ENCODE data around the gene ACO1. TPM values are rescaled to one million over a fixed set of nuclear protein-coding genes. Genes with fewer than 3 reads are reported as not detected.

ACO1 gene
- total and polyA plus RNA-seq, 5 experiments from 2014 or later: 8.3 to 14.5 (median 11.0) TPM

- H3K27me3 Mint-ChIP-seq: peaks cover 6 to 22% (median 16%) of the 10 kb centered on the region in 5 donors
- DNase-seq (no peak), ATAC-seq (no peak)
- no peaks in the 10 kb centered on the region for H3K9me3 Mint-ChIP-seq
- no peak overlapping the region for H3K27ac Mint-ChIP-seq
- H3K4me3 Mint-ChIP-seq: no peak overlapping the region
- no peaks in the 10 kb centered on the region for H3K36me3 Mint-ChIP-seq
- POLR2A ChIA-PET: no interaction called here
- no peaks in the 10 kb centered on the region for H3K4me1 Mint-ChIP-seq
Measured at GRCh38 chr9:32359452-32359851, 25.0 kb upstream of the ACO1 start.

GRCh38 chr9:32360983-32361673, 23.3 kb upstream of the ACO1 start:
- no peaks in the 10 kb centered on the region for H3K36me3 Mint-ChIP-seq
- ATAC-seq: peak in 1 of 2 donors; percentile 58
- no peak overlapping the region for H3K27ac Mint-ChIP-seq
- POLR2A ChIA-PET: no interaction called here
- H3K4me3 Mint-ChIP-seq: no peak overlapping the region
- H3K4me1 Mint-ChIP-seq: no peaks in the 10 kb centered on the region
- no peaks in the 10 kb centered on the region for H3K9me3 Mint-ChIP-seq
- DNase-seq: no peak
- peaks cover 6 to 20% (median 13%) of the 10 kb centered on the region in 5 donors for H3K27me3 Mint-ChIP-seq

GRCh38 chr9:32371279-32371678, 13.2 kb upstream of the ACO1 start:
- no peak overlapping the region for H3K4me3 Mint-ChIP-seq
- no peaks in the 10 kb centered on the region for H3K4me1 Mint-ChIP-seq
- DNase-seq (no peak), ATAC-seq (no peak)
- H3K27ac Mint-ChIP-seq: no peak overlapping the region
- peaks cover 3 to 15% (median 7%) of the 10 kb centered on the region in 5 donors for H3K27me3 Mint-ChIP-seq
- peaks cover 0 to 14% (median 3%) of the 10 kb centered on the region in 9 donors for H3K9me3 Mint-ChIP-seq
- POLR2A ChIA-PET: no interaction called here
- H3K36me3 Mint-ChIP-seq: peaks cover 0 to 9% (median 0%) of the 10 kb centered on the region in 3 donors

- H3K27me3 Mint-ChIP-seq: peaks cover 3 to 15% (median 7%) of the 10 kb centered on the region in 5 donors
- no peaks in the 10 kb centered on the region for H3K4me1 Mint-ChIP-seq
- no peak overlapping the region for H3K27ac Mint-ChIP-seq
- DNase-seq (no peak), ATAC-seq (no peak)
- H3K36me3 Mint-ChIP-seq: peaks cover 0 to 9% (median 0%) of the 10 kb centered on the region in 3 donors
- H3K9me3 Mint-ChIP-seq: peaks cover 0 to 14% (median 3%) of the 10 kb centered on the region in 9 donors
- H3K4me3 Mint-ChIP-seq: no peak overlapping the region
- POLR2A ChIA-PET: no interaction called here
Measured at GRCh38 chr9:32371679-32372078, 12.8 kb upstream of the ACO1 start.

DNA sequence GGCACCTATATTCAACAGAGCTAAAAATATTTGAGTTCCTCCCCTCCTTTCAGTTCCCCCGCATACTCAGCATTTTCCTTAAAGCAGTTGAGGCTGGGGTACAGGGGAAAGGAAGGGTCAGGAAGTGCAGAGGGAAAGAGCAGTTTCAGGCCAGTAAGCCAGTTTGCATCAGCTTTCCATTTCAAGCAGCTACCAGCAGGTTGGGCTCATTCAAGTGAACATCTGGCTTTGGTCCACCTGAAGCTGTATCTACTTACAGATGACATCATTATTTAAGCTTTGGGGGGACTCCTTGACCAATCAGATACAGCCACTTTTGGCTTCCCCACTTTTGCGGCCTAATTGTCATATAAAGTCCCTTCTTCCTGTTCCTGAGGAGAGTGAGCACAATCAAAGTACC, 8.2 kb upstream of the ACO1 start:
- no peaks in the 10 kb centered on the region for H3K36me3 Mint-ChIP-seq
- POLR2A ChIA-PET: interaction anchor here (0.6 kb wide), 1 partner anchor 848 kb away, joined by 3 read pairs; no protein-coding TSS in a partner anchor
- DNase-seq (no peak), ATAC-seq (no peak)
- H3K27ac Mint-ChIP-seq: no peak overlapping the region
- H3K4me3 Mint-ChIP-seq: no peak overlapping the region
- peaks cover 3 to 15% (median 7%) of the 10 kb centered on the region in 5 donors for H3K27me3 Mint-ChIP-seq
- peaks cover 2 to 11% (median 9%) of the 10 kb centered on the region in 4 donors for H3K4me1 Mint-ChIP-seq
- H3K9me3 Mint-ChIP-seq: no peaks in the 10 kb centered on the region

DNA sequence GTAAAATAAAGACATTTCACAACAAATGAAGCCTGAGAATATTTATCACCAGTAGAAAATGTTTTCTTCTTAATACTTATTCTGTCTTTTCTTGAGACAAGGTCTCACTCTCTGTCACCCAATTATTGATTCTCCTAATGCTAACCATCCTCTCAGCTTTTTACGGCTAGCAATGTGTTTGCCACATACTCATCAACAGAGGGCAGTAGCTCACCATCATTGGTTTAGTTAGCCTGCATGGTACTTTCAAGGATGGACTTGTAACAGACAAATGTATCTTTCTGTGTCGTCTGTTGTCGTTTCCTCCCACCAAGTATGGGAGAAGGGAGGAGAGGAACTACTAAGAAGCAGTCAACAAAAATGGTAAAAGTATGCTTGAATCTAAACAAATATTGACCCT, 5.9 kb upstream of the ACO1 start:
- DNase-seq (peak in 7 of 10 donors; percentile 26 to 66 (median 51)), ATAC-seq (peak; percentile 78 to 84)
- Mint-ChIP-seq H3K4me3 (peak overlapping the region in 4 of 10 donors; percentile 4 to 36 (median 14)), H3K9me3 (no peaks in the 10 kb centered on the region), H3K27ac (peak overlapping the region in 1 of 10 donors; percentile 43), H3K36me3 (no peaks in the 10 kb centered on the region), H3K4me1 (peaks cover 2 to 14% (median 10%) of the 10 kb centered on the region in 4 donors), H3K27me3 (peaks cover 2 to 17% (median 8%) of the 10 kb centered on the region in 5 donors)
- POLR2A ChIA-PET: interaction anchor here (0.6 to 2.0 kb wide), 4 partner anchors 148 to 647 kb away, joined by 3 to 11 read pairs (median 4); partner anchors contain the start of genes DNAJA1 and NDUFB6

DNA sequence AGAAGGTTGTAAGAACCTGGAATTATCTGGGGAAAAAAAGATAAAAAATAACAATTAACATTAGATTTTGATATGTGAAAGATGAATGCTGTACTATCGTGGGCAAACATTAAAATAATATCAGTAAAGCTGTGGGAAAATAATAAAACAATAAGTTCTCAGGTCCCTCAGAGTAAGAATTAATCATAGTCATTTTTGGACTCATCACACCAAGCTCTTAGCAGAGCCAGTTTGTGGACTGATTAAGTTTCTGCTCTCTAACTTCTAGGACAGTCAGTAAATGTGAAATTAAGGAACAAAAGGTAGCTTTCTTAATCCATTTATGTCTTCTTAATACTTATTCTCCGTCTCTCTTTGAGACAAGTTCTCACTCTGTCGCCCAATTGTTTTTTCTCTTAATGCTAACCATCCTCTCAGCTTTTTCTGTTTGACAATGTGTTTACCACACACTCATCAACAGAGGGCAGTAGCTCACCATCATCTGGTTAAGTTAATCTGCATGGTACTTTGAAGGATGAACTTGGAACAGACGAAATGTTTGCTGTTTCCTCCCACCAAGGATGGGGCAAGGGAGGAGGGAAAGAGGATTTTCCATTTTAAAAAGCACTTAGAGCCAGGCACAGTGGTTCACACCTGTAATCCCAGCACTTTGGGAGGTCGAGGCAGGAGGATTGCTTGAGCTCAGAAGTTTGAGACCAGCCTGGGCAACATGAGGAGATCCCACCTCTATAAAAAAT, 5.3 kb upstream of the ACO1 start:
- Mint-ChIP-seq H3K4me3 (peak overlapping the region in 4 of 10 donors; percentile 6 to 36 (median 18)), H3K36me3 (no peaks in the 10 kb centered on the region), H3K4me1 (peaks cover 6 to 19% (median 15%) of the 10 kb centered on the region in 4 donors), H3K9me3 (no peaks in the 10 kb centered on the region), H3K27ac (peak overlapping the region in 3 of 10 donors; percentile 2 to 22 (median 8)), H3K27me3 (peaks cover 2 to 17% (median 8%) of the 10 kb centered on the region in 5 donors)
- DNase-seq: peak in 9 of 10 donors; percentile 19 to 78 (median 59)
- peak; percentile 86 to 87 for ATAC-seq
- POLR2A ChIA-PET: interaction anchor here (0.6 to 2.0 kb wide), 5 partner anchors 147 to 646 kb away, joined by 3 to 11 read pairs (median 3); partner anchors contain the start of genes DNAJA1, NDUFB6 and RIGI

GRCh38 chr9:32380944-32381343, 3.5 kb upstream of the ACO1 start:
- H3K27me3 Mint-ChIP-seq: peaks cover 2 to 17% (median 5%) of the 10 kb centered on the region in 5 donors
- DNase-seq: no peak
- H3K9me3 Mint-ChIP-seq: no peaks in the 10 kb centered on the region
- H3K4me1 Mint-ChIP-seq: peaks cover 6 to 25% (median 24%) of the 10 kb centered on the region in 4 donors
- no peak overlapping the region for H3K4me3 Mint-ChIP-seq
- ATAC-seq: no peak
- H3K36me3 Mint-ChIP-seq: no peaks in the 10 kb centered on the region
- POLR2A ChIA-PET: no interaction called here
- no peak overlapping the region for H3K27ac Mint-ChIP-seq

GRCh38 chr9:32382565-32383320, 1.7 kb upstream of the ACO1 start:
- H3K36me3 Mint-ChIP-seq: no peaks in the 10 kb centered on the region
- no peak for DNase-seq
- H3K27ac Mint-ChIP-seq: peak overlapping the region in 1 of 10 donors; percentile 81
- peak overlapping the region in 7 of 10 donors; percentile 2 to 80 (median 42) for H3K4me3 Mint-ChIP-seq
- no peaks in the 10 kb centered on the region for H3K9me3 Mint-ChIP-seq
- peaks cover 2 to 17% (median 5%) of the 10 kb centered on the region in 5 donors for H3K27me3 Mint-ChIP-seq
- POLR2A ChIA-PET: interaction anchor here (1.1 to 1.8 kb wide), 2 partner anchors 169 to 191 kb away, joined by 3 to 10 read pairs; partner anchors contain the start of gene NDUFB6
- H3K4me1 Mint-ChIP-seq: peaks cover 6 to 35% (median 34%) of the 10 kb centered on the region in 4 donors
- ATAC-seq: no peak

GRCh38 chr9:32384002-32384363, 460 bp upstream of the ACO1 start:
- ATAC-seq (peak in 1 of 2 donors; percentile 0), DNase-seq (no peak)
- Mint-ChIP-seq H3K9me3 (no peaks in the 10 kb centered on the region), H3K27ac (peak overlapping the region in 8 of 10 donors; percentile 11 to 75 (median 51)), H3K4me1 (peaks cover 5 to 35% (median 28%) of the 10 kb centered on the region in 4 donors), H3K36me3 (no peaks in the 10 kb centered on the region), H3K27me3 (peaks cover 2 to 17% (median 5%) of the 10 kb centered on the region in 5 donors), H3K4me3 (peak overlapping the region; percentile 75 to 91 (median 86))
- POLR2A ChIA-PET: interaction anchor here (1.2 to 1.9 kb wide), 6 partner anchors 142 to 196 kb away, joined by 3 to 14 read pairs (median 8); partner anchors contain the start of genes NDUFB6 and RIGI

- Mint-ChIP-seq H3K27me3 (peaks cover 0 to 16% (median 5%) of the 10 kb centered on the region in 5 donors), H3K9me3 (no peaks in the 10 kb centered on the region), H3K36me3 (no peaks in the 10 kb centered on the region), H3K27ac (peak overlapping the region in 9 of 10 donors; percentile 24 to 83 (median 68)), H3K4me3 (peak overlapping the region; percentile 75 to 94 (median 88)), H3K4me1 (peaks cover 5 to 33% (median 24%) of the 10 kb centered on the region in 4 donors)
- DNase-seq (no peak), ATAC-seq (no peak)
- POLR2A ChIA-PET: interaction anchor here (1.2 to 1.9 kb wide), 4 partner anchors 141 to 191 kb away, joined by 3 to 14 read pairs (median 8); partner anchors contain the start of gene RIGI
Measured at GRCh38 chr9:32385152-32385884, 875 bp downstream of the ACO1 start.

Measured in naive thymus-derived CD8-positive, alpha-beta T cell (primary cell).